Ectodermal cell (in vitro differentiated cells): ENCODE measurements around the gene HNRNPM.

ENCODE experiments used
- H3K27ac ChIP-seq: 2 replicates; pipeline ENCODE4 v1.7.0; 2013; ENCODE audit warnings: mild to moderate bottlenecking, low read depth, low read length; ENCODE audit not compliant: insufficient read depth, poor library complexity, severe bottlenecking
- H3K27me3 ChIP-seq: 2 replicates; pipeline ENCODE4 v1.7.0; 2013; ENCODE audit warnings: mild to moderate bottlenecking, low read length; ENCODE audit not compliant: insufficient read depth, control insufficient read depth, poor library complexity, severe bottlenecking
- H3K36me3 ChIP-seq: one replicate; pipeline ENCODE4 v1.7.0; 2013; ENCODE audit warnings: low read length; ENCODE audit not compliant: control insufficient read depth, insufficient read depth
- H3K4me1 ChIP-seq: one replicate; pipeline ENCODE4 v1.7.0; 2013; ENCODE audit warnings: low read length; ENCODE audit not compliant: control insufficient read depth, insufficient read depth
- H3K4me3 ChIP-seq: 2 replicates; pipeline ENCODE4 v1.7.0; 2013; ENCODE audit warnings: low read depth, low read length, control low read depth; ENCODE audit not compliant: insufficient read depth
- H3K9me3 ChIP-seq: 2 replicates; pipeline ENCODE4 v1.7.0; 2013; ENCODE audit warnings: mild to moderate bottlenecking, low read length, moderate library complexity; ENCODE audit not compliant: control insufficient read depth
- WGBS, 2 experiments: methylation state at CpG; one replicate each; pipeline ENCODE4 v1.1.7; 2013; ENCODE audit warnings: missing lambda C conversion rate in 2 of 2; 5-methylcytosine and 5-hydroxymethylcytosine counted together

HNRNPM gene

DNA sequence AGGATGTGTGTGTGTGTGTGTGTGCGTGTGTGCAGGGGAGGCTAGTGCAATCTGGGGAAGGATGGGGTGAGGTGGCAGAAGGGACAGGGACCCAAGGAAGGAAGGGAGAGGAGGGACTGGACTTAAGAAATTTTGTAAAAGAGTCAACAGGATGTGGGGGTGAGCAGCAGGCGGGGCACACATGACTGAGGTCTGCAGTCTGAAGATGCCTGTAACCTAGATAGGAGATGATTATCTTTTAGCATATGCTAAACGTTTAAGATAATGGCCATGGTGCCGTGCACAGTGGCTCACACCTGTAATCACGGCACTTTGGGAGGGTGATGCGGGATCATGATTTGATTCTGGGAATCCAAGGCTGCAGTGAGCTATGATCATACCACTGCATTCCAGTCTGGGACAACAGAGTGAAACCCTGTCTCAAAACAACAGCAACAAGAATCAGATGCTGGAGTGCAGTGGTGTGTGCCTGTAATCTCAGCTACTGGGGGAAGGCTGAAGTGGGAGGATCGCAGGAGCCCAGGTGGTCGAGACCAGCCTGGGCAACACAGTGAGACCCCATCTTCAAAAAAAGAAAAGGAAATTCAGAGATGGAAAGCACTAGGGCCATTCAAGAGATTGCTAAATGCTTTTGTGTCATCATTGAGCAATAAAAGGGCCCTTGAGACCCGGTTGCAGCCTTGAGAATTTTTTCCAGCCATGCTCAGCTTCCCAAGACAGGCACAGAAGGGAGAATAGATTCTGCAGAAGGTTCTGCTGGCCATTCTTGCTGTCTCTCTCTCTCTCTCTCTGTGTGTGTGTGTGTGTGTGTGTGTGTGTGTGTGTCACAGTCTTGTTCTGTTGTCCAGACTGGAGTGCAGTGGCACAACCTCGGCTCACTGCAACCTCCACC, 73.0 kb downstream of the HNRNPM start:
- 82 to 84% methylated on average over 10 of the region's 10 CpGs for WGBS, 2 experiments
- Histone ChIP-seq H3K9me3 (no peaks in the 10 kb centered on the region), H3K4me3 (no peak overlapping the region), H3K27me3 (no peaks in the 10 kb centered on the region), H3K4me1 (peaks cover 7% of the 10 kb centered on the region), H3K36me3 (no peaks in the 10 kb centered on the region), H3K27ac (no peak overlapping the region)

DNA sequence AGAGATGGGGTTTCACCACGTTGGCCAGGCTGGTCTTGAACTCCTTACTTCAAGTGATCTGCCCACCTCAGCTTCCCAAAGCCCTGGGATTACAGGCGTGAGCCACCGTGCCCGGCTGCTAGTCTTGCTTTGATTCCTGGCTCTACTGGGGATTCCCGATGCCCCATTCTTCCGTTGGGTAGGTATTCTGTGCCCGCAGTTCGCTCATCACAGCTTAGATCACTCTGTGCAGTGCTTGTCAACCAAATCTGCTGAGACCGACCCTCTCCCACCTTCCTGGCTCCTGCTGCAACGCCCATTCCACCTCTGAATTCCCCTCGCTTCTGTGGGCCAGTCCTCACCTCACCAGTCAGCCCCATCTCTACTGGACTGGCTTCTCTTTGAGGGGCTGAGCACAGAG, 73.8 kb downstream of the HNRNPM start:
- no peak overlapping the region for H3K4me3 ChIP-seq
- no peaks in the 10 kb centered on the region for H3K4me1 ChIP-seq
- no peak overlapping the region for H3K27ac ChIP-seq
- WGBS, 2 experiments: 85 to 90% methylated on average over 11 of the region's 11 CpGs
- H3K9me3 ChIP-seq: no peaks in the 10 kb centered on the region
- H3K27me3 ChIP-seq: no peaks in the 10 kb centered on the region
- no peaks in the 10 kb centered on the region for H3K36me3 ChIP-seq

DNA sequence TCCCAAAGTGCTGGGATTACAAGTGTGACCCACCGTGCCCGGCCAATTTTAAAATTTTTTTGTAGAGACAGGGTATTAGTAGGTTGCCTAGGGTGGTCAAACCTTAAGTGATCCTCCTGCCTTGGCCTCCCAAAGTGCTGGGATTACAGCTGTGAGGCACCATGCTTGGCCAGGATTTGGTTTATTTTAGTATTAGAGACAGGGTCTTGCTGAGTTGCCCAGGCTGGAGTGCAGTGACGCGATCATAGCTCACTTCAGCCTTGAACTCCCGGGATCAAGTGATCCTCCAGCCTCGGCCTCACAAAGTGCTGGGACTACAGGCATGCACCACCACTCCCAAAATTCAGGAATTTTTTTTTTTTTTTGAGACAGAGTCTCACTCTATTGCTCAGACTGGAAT, 74.6 kb downstream of the HNRNPM start:
- H3K36me3 ChIP-seq: no peaks in the 10 kb centered on the region
- WGBS, 2 experiments: 85 to 93% methylated on average over 6 of the region's 6 CpGs
- H3K4me3 ChIP-seq: no peak overlapping the region
- H3K4me1 ChIP-seq: no peaks in the 10 kb centered on the region
- H3K9me3 ChIP-seq: no peaks in the 10 kb centered on the region
- H3K27ac ChIP-seq: no peak overlapping the region
- no peaks in the 10 kb centered on the region for H3K27me3 ChIP-seq

GRCh38 chr19:8525401-8525684, 80.6 kb downstream of the HNRNPM start:
- Histone ChIP-seq H3K9me3 (no peaks in the 10 kb centered on the region), H3K27me3 (no peaks in the 10 kb centered on the region), H3K4me3 (no peak overlapping the region), H3K27ac (peak overlapping the region; percentile 51), H3K36me3 (no peaks in the 10 kb centered on the region), H3K4me1 (peaks cover 3% of the 10 kb centered on the region)
- WGBS, 2 experiments: 1% methylated on average over 15 of the region's 15 CpGs

DNA sequence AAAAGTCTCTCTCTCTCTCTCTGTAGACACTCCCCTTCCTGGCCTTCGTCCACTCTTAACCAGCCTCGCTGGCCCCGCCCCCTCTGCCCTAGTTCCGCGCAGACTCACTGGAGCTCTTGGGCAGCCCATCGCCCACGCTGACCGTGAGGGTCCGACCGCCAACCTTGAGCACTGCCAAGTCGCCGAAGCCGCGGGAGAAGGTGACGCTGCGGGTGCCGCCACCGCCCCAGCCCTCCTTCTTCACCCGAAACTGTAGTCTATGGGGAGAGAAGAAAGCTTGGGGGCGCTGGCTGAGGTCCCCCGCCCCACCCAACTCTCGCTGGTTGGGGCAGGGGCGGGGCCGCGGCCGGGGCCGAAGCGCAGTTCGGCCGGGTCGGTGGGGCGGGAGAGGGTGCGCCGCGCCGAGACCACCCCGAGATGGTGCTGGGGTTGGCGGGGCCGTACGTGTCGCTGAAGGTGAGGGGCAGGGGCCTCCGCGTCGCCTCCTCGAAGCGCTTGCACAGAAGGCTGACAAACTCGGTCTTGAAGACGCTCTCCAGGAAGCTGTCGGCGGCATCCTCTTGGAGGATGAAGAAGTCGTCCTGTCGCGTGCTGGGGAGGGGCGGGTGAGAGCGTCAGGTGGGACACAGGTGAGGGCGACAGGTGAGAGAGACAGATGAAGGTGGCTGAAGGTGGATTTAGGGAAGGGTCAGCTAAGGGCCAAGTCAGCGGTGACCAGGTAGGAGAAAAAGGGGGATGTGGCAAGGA, 81.7 kb downstream of the HNRNPM start:
- peak overlapping the region; percentile 97 for H3K27ac ChIP-seq

DNA sequence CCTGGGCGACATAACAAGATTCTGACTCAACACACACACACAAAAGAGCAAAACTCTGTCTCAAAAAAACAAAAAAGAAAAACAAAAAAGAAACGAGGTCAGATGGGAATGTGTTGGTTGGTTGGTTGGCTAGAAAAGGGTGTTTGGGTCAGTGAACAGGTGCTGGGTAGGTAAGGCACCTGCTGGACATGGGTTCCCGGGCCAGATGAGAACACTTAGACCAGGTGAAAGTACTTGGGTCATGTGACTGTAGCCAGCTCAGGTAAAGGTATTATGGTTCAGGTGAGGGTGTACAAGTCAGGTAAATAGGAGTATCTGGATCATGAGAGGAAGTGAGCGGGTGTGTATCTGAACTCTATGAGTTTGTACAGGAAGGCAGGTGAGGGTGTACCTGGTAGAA, 83.7 kb downstream of the HNRNPM start:
- peaks cover 3% of the 10 kb centered on the region for H3K4me1 ChIP-seq
- no peak overlapping the region for H3K27ac ChIP-seq
- H3K4me3 ChIP-seq: no peak overlapping the region
- WGBS, 2 experiments: 94 to 95% methylated on average over 3 of the region's 4 CpGs
- H3K36me3 ChIP-seq: no peaks in the 10 kb centered on the region
- no peaks in the 10 kb centered on the region for H3K9me3 ChIP-seq
- H3K27me3 ChIP-seq: no peaks in the 10 kb centered on the region

More for the DNA sequence above, 81.7 kb downstream of the HNRNPM start:
- 4 to 5% methylated on average over 57 of the region's 57 CpGs for whole genome bisulfite sequencing, 2 experiments
- H3K4me3 ChIP-seq: peak overlapping the region; percentile 87
- H3K4me1 ChIP-seq: peaks cover 3% of the 10 kb centered on the region
- H3K9me3 ChIP-seq: no peaks in the 10 kb centered on the region
- no peaks in the 10 kb centered on the region for H3K27me3 ChIP-seq
- no peaks in the 10 kb centered on the region for H3K36me3 ChIP-seq

DNA sequence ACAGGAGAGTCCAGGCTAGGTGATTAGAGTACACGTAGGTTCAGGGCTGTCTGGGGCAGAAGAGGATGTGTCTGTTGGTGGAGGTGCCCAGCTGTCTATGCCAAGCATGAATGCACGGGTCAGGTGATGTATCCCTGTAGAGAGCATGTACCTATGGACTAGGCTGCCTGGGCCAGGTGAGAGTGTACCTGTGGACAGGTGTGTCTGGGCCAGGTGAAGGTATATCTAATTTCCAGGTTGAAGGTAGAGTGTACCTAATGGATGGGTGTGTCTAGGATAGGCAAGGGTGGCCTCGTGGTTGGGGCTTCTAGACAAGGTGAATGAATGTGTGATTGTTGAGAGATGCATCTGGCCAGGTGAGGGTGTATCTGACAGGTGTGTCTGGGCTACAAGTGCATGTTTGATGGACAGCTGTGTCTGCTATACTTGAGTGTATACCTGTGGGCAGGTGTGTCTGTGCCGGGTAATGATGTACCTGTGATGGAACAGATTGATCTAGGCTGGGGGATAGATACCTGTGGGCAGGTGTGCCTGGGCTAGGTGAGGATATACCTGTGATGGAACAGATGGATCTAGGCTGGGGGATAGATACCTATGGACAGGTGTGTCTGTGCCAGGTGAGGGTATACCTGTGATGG, 84.7 kb downstream of the HNRNPM start:
- Histone ChIP-seq H3K9me3 (no peaks in the 10 kb centered on the region), H3K27me3 (no peaks in the 10 kb centered on the region), H3K27ac (no peak overlapping the region), H3K4me1 (peaks cover 3% of the 10 kb centered on the region), H3K36me3 (no peaks in the 10 kb centered on the region), H3K4me3 (no peak overlapping the region)
- 91 to 93% methylated on average over 4 of the region's 4 CpGs for WGBS, 2 experiments

DNA sequence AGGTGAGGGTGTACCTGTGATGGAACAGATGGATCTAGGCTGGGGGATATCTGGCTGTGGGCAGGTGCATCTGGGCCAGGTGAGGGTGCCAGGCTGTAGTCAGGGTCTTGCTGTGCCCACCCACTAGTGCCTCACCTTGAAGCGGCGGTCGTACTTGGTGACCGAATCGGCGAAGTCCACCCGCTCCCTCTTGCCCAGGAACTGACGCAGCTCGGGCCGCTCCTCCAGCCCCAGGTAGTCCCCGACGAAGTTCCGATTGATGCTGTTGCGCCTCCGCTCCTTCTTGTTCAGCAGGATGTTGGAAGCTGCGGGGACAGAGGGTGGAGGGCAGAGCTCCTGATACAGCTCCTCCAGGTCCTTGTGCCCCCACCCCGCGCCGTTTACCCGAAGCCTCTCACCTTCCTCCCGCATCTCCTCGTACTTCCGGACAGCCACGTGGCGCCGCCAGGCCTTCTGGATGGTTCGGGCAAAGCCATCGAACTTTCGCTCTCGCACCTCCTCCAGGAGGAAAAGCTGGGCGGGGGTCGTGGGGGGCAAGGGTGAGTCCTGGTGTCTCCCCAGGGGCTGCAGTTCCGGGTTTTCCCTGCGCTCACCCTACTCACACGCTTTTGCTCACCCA, 85.4 kb downstream of the HNRNPM start:
- no peaks in the 10 kb centered on the region for H3K9me3 ChIP-seq
- no peaks in the 10 kb centered on the region for H3K36me3 ChIP-seq
- WGBS, 2 experiments: 93% methylated on average over 35 of the region's 35 CpGs
- H3K27me3 ChIP-seq: no peaks in the 10 kb centered on the region
- H3K4me1 ChIP-seq: peaks cover 3% of the 10 kb centered on the region
- no peak overlapping the region for H3K27ac ChIP-seq
- H3K4me3 ChIP-seq: no peak overlapping the region

DNA sequence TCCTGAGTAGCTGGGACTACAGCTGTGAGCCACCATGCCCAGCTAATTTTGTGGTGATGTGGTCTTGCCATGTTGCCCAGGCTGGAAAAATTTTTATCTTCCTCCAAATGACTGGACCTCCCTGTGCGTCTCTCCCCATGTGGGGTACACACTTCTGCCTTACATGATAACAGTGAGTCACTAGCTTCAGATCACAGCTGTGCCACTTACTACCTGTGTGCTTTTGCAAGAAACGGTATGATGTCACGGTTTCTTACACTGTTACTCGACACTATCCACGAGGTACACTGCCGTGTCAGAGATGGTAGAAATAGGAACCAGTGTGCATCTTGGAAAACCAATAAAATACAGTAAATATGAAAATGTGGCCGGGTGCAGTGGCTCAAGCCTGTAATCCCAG, 86.7 kb downstream of the HNRNPM start:
- H3K36me3 ChIP-seq: no peaks in the 10 kb centered on the region
- H3K27ac ChIP-seq: no peak overlapping the region
- H3K4me1 ChIP-seq: peaks cover 3% of the 10 kb centered on the region
- H3K4me3 ChIP-seq: no peak overlapping the region
- H3K9me3 ChIP-seq: no peaks in the 10 kb centered on the region
- no peaks in the 10 kb centered on the region for H3K27me3 ChIP-seq
- WGBS, 2 experiments: 96 to 97% methylated on average over 7 of the region's 7 CpGs

- no peak overlapping the region for H3K4me3 ChIP-seq
- H3K9me3 ChIP-seq: no peaks in the 10 kb centered on the region
- WGBS, 2 experiments: 93% methylated on average over 2 of the region's 2 CpGs
- no peak overlapping the region for H3K27ac ChIP-seq
- no peaks in the 10 kb centered on the region for H3K4me1 ChIP-seq
- H3K27me3 ChIP-seq: no peaks in the 10 kb centered on the region
- H3K36me3 ChIP-seq: no peaks in the 10 kb centered on the region
These were observed 87.5 kb downstream of the HNRNPM start for GRCh38 chr19:8532225-8532624.
